HCT116 (cell line): Measurements from ENCODE around the gene TCF20. TPM values are rescaled to one million over a fixed set of nuclear protein-coding genes. Genes with fewer than 3 reads are reported as not detected.

Experiments used
- ATAC-seq: fragments of 200-7000 bp; cut with Tn5 transposase; 2 replicates; pipeline ENCODE4 v1.9.1; 2020; ENCODE audit warnings: mild to moderate bottlenecking, moderate library complexity
- BruUV-seq: library from RNA; stranded (reverse); fragments of 400-500 nt; replicated peaks from 2 replicates; lab custom pipeline; 2021; lab: Mats Ljungman, UMichigan
- CTCF ChIA-PET: fragments of 300-600 bp; sonication (Branson Sonifier 250); formaldehyde crosslinking; loops from one replicate; lab custom pipeline; 2021; ENCODE audit warnings: antibody characterized with exemption; lab: Charles Lee
- POLR2A ChIA-PET: fragments of 300-600, 350-600 bp; sonication (Branson Sonifier 250); formaldehyde crosslinking; loops from one replicate; lab custom pipeline; 2021; ENCODE audit warnings: antibody characterized with exemption; lab: Charles Lee
- RAD21 ChIA-PET, 2 experiments: fragments of 300-600 bp; sonication (Branson Sonifier 250); formaldehyde crosslinking; loops; one replicate each; lab custom pipeline; 2023; ENCODE audit warnings: low total read pairs in 2 of 2; ENCODE audit not compliant: uncharacterized antibody in 2 of 2, unreplicated experiment in 2 of 2, low non-redundant PET in 1 of 2; lab: Charles Lee
- DNase-seq: peaks from one replicate; pipeline ENCODE4 v3.0.0-alpha.2; 2010; ENCODE audit warnings: low read depth, low spot score
- H2AFZ ChIP-seq: fragments of 200-600 bp; shearing (Covaris generic), sonication (generic); 2 replicates; pipeline ENCODE4 v1.6.1; 2017; ENCODE audit warnings: low read depth, mixed run types, mixed read lengths, antibody characterized with exemption, low read length; ENCODE audit not compliant: poor library complexity, severe bottlenecking
- H3K27ac ChIP-seq: 2 replicates; pipeline ENCODE4 v1.5.1; 2012; ENCODE audit warnings: low read depth, low read length
- H3K27me3 ChIP-seq: fragments of 200-600 bp; sonication (generic); 2 replicates; pipeline ENCODE4 v1.6.1; 2016; ENCODE audit warnings: mixed run types, low read length, mixed read lengths; ENCODE audit not compliant: insufficient read depth
- H3K36me3 ChIP-seq, 2 experiments: fragments of 200-500 bp in 1 of 2; fragments of 200-600 bp in 1 of 2; sonication (Bioruptor generic) in 1 of 2; sonication (generic) in 1 of 2; 2 replicates each; pipeline versions ENCODE4 v1.5.1 to v1.6.1; 2014 to 2016; ENCODE audit warnings: low read length in 2 of 2, inconsistent platforms in 1 of 2, mixed read lengths in 1 of 2, mixed run types in 1 of 2; ENCODE audit not compliant: insufficient read depth in 2 of 2, control insufficient read depth in 1 of 2
- H3K4me1 ChIP-seq, 2 experiments: fragments of 200-600 bp in 1 of 2; sonication (generic) in 1 of 2; 2 replicates each; pipeline versions ENCODE4 v1.5.1 to v1.6.1; 2012 to 2017; ENCODE audit warnings: low read length in 2 of 2, inconsistent platforms in 1 of 2, mild to moderate bottlenecking in 1 of 2, mixed read lengths in 1 of 2, mixed run types in 1 of 2, moderate library complexity in 1 of 2; ENCODE audit not compliant: insufficient read depth in 2 of 2, control insufficient read depth in 1 of 2
- H3K4me2 ChIP-seq: fragments of 200-600 bp; sonication (generic); 2 replicates; pipeline ENCODE4 v1.6.1; 2017; ENCODE audit warnings: mixed run types, low read length, mixed read lengths
- H3K4me3 ChIP-seq, 2 experiments: fragments of 200-600 bp in 1 of 2; sonication (generic) in 1 of 2; replicated peaks in 1 of 2; 2 replicates each; pipeline ENCODE4 v1.5.1; 2011 to 2016; ENCODE audit warnings: low read length in 2 of 2, control low read depth in 1 of 2, low read depth in 1 of 2, mild to moderate bottlenecking in 1 of 2, mixed read lengths in 1 of 2, mixed run types in 1 of 2
- H3K79me2 ChIP-seq: fragments of 200-600 bp; sonication (generic); 2 replicates; pipeline ENCODE4 v1.6.1; 2017; ENCODE audit warnings: mild to moderate bottlenecking, mixed run types, low read length, moderate library complexity, mixed read lengths; ENCODE audit not compliant: insufficient read depth
- H3K9ac ChIP-seq: fragments of 200-600 bp; sonication (generic); 2 replicates; pipeline ENCODE4 v1.6.1; 2016; ENCODE audit warnings: low read length, mixed read lengths
- H3K9me2 ChIP-seq: fragments of 200-600 bp; sonication (generic), shearing (Covaris generic); 2 replicates; pipeline ENCODE4 v1.6.1; 2017; ENCODE audit warnings: mixed run types, mild to moderate bottlenecking, moderate library complexity; ENCODE audit not compliant: insufficient read depth
- H3K9me3 ChIP-seq, 2 experiments: fragments of 200-500 bp in 1 of 2; fragments of 200-600 bp in 1 of 2; sonication (Bioruptor generic) in 1 of 2; sonication (generic) in 1 of 2; 2 replicates each; pipeline ENCODE4 v1.6.1; 2014 to 2017; ENCODE audit warnings: low read length in 2 of 2, mixed read lengths in 2 of 2, inconsistent platforms in 1 of 2, low read depth in 1 of 2, mild to moderate bottlenecking in 1 of 2, mixed run types in 1 of 2, moderate library complexity in 1 of 2; ENCODE audit not compliant: control insufficient read depth in 1 of 2, insufficient read depth in 1 of 2
- H4K20me1 ChIP-seq: fragments of 200-600 bp; sonication (generic), shearing (Covaris generic); 2 replicates; pipeline ENCODE4 v1.6.1; 2017; ENCODE audit warnings: mixed run types, mild to moderate bottlenecking, moderate library complexity; ENCODE audit not compliant: insufficient read depth
- CBX3 ChIP-seq: IDR thresholded peaks from 2 replicates; pipeline ENCODE4 v1.6.1; 2012; ENCODE audit warnings: low read depth
- CEBPB ChIP-seq: IDR thresholded peaks from 2 replicates; pipeline ENCODE4 v1.6.1; 2012; ENCODE audit warnings: low read depth
- EZH2 ChIP-seq: fragments of 200-600 bp; sonication (generic); IDR thresholded peaks from 2 replicates; pipeline ENCODE4 v1.6.1; 2017; ENCODE audit warnings: antibody characterized with exemption, mixed run types
- EZH2phosphoT487 ChIP-seq: fragments of 200-600 bp; IDR thresholded peaks from 2 replicates; pipeline ENCODE4 v1.6.1; 2018; ENCODE audit warnings: antibody characterized with exemption, borderline replicate concordance
- FOSL1 ChIP-seq: IDR thresholded peaks from 2 replicates; pipeline ENCODE4 v1.6.1; 2012; ENCODE audit warnings: low read depth
- POLR2A ChIP-seq: IDR thresholded peaks from 2 replicates; pipeline ENCODE4 v1.7.0; 2011; ENCODE audit warnings: borderline replicate concordance; ENCODE audit not compliant: insufficient read depth, insufficient read length; ENCODE audit errors: extremely low read depth
- POLR2AphosphoS5 ChIP-seq: IDR thresholded peaks from 2 replicates; pipeline ENCODE4 v1.6.1; 2011; ENCODE audit warnings: mild to moderate bottlenecking, low read depth, low read length, moderate library complexity
- SIN3A ChIP-seq: IDR thresholded peaks from 2 replicates; pipeline ENCODE4 v1.6.1; 2012; ENCODE audit warnings: low read depth
- SP1 ChIP-seq: IDR thresholded peaks from 2 replicates; pipeline ENCODE4 v1.6.1; 2012; ENCODE audit warnings: low read depth
- TCF7L2 ChIP-seq: IDR thresholded peaks from 2 replicates; pipeline ENCODE4 v1.7.0; 2011; ENCODE audit warnings: borderline replicate concordance, inconsistent platforms; ENCODE audit not compliant: insufficient read depth, insufficient read length; ENCODE audit errors: extremely low read depth
- YY1 ChIP-seq: IDR thresholded peaks from 2 replicates; pipeline ENCODE4 v1.6.1; 2011; ENCODE audit warnings: low read length, low read depth, moderate library complexity, mild to moderate bottlenecking; ENCODE audit not compliant: insufficient replicate concordance; ENCODE audit errors: extremely low read depth
- ZBTB33 ChIP-seq: IDR thresholded peaks from 2 replicates; pipeline ENCODE4 v1.6.1; 2011; ENCODE audit warnings: mild to moderate bottlenecking, low read length, moderate library complexity; ENCODE audit not compliant: insufficient replicate concordance; ENCODE audit errors: extremely low read depth
- ZNF274 ChIP-seq: fragments of 200-500 bp; sonication (Bioruptor generic); IDR thresholded peaks from 2 replicates; pipeline ENCODE4 v1.6.1; 2014; ENCODE audit warnings: mild to moderate bottlenecking, low read depth, low read length, inconsistent platforms
- intact Hi-C: fragments of 100-400 bp; cut with micrococcal nuclease; formaldehyde crosslinking; loops from 2 replicates; pipeline ENCODE4 v1.10.0; 2022
- total RNA-seq: library from RNA; stranded (reverse); gene quantifications from one replicate; pipeline ENCODE4 v1.2.1, GENCODE V29; 2021; ENCODE audit not compliant: unreplicated experiment

Gene TCF20
- total RNA-seq, 1 experiment from 2014 or later: 66.7 TPM

- no peaks in the 10 kb centered on the region for H3K4me1 ChIP-seq
- TF ChIP-seq POLR2A (no peak), SP1 (no peak), CBX3 (no peak), EZH2 (no peak), CEBPB (no peak), TCF7L2 (no peak), FOSL1 (no peak), YY1 (no peak), SIN3A (no peak), EZH2phosphoT487 (no peak), ZBTB33 (no peak), ZNF274 (no peak), POLR2AphosphoS5 (no peak)
- TF ChIP-seq, all 23 proteins: peak for 0
- ChIA-PET RAD21 (no interaction called here), CTCF (no interaction called here), POLR2A (no interaction called here)
- H3K27me3 ChIP-seq: no peaks in the 10 kb centered on the region
- no peaks in the 10 kb centered on the region for H4K20me1 ChIP-seq
- H2AFZ ChIP-seq: no peak overlapping the region
- H3K9ac ChIP-seq: no peak overlapping the region
- no peaks in the 10 kb centered on the region for H3K9me2 ChIP-seq
- no peak overlapping the region for H3K4me2 ChIP-seq
- H3K9me3 ChIP-seq: no peaks in the 10 kb centered on the region
- DNase-seq (no peak), ATAC-seq (no peak)
- H3K4me3 ChIP-seq: no peak overlapping the region
- intact Hi-C loops: loop anchor here (5.0 kb wide), 1 partner anchor 160 kb away; no protein-coding TSS in a partner anchor
- H3K36me3 ChIP-seq: 0 out of 4 replicates have a peak, but pooled peaks cover 0 to 6% of the 10 kb centered on the region in 2 experiments
- BruUV-seq: no TSS peak
- H3K27ac ChIP-seq: no peak overlapping the region
- no peaks in the 10 kb centered on the region for H3K79me2 ChIP-seq
These were observed 6.8 kb upstream of the TCF20 start for GRCh38 chr22:42277232-42277753.
